ENCODE measurements around the gene TMEM205.

DNA sequence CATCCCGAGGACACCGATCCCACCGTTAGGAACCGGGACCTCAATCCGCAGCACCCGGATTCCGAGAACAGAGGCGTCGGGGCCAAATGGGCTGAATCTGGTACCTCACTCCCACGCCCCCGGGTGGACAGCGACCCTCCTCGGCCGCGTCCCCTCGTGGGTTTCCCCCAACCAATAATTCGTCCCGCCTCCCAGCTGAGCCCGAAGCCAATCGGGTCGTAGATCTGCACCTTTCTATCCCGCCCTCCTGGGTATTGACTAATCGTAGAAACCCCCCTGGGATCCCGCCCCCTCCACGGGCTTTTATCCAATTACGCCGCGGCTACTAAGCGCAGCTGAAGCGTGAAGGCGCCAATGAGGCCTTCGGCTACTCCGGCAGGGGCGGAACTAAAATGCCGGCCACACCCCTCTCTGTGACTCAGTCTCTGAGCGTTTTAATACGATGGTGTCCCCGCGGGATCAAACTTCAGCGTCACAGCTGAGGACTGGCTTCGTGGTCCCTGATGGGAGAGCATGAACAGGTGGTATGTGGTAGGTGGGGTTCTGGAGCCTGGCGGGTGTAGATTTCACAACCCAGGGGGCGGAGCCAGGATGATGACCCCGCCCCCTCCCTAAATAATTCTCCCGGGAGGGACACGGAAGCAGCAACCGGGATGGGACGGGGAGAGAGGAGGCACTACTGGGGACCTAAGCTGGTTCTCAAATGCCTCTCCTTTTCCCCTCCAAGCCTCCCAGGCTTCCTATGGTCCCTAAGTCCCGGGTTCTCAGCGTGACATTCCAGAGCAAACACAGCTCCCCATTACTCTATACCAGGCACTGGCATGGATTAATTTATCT lies at the start of gene TMEM205, which contains the start of gene CCDC159:
- TF ChIP-seq ZNF384 (IDR thresholded peaks at IDR 0.05) = no peak
- no peak for TF ChIP-seq LEF1 (IDR thresholded peaks at IDR 0.05; ENCODE audit: borderline replicate concordance)
- no peak for TF ChIP-seq FOXK2 (IDR thresholded peaks at IDR 0.05)

Measured in HEK293T (cell line).